HG03354 (cell line): ENCODE measurements around the gene WNK3.

ENCODE experiments used
- ATAC-seq: cut with Tn5 transposase; IDR thresholded peaks from one replicate; pipeline ENCODE4 v1.9.1; 2021; ENCODE audit warnings: mild to moderate bottlenecking; ENCODE audit not compliant: unreplicated experiment, poor library complexity, severe bottlenecking

Gene WNK3

DNA sequence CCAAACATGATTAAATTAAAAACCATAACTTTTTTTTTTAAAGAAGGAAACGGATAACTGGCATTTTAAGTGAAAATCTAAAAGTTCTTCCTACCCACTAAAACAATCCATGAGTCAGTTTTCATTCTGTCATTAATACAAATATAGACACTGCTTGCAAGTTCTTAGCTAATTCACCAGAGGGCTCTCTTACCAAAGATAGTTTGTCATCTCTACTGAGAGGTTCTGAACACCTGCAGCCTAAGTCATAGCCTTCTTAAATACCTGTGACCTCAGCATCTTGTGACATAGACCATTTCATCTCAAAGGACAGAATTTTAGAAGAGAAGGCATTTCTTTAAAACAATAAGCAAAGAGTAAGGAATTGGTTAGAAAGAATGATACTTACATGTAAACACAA lies 109.5 kb downstream of the WNK3 start:
- ATAC-seq, result no peak

GRCh38 chrX:54246866-54247265 lies 111.0 kb downstream of the WNK3 start:
- no peak for ATAC-seq

DNA sequence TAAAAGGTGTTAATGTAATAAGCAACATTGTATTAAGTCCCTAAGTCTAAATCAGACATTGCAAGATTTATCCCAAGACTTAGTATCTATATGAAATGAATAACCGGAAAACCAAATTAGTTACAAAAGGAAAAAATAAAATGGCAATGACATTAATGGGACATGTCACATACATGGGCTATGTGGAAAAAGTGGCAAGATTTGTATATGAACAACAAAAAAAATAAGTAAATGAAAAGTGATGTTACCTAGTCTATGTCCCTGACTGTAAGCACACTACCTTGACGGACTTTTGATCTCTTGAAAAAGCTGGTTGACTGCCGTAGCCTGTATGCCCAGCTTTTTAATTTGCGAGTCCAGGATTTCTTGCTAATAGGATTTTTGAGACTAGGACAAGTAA lies 119.3 kb downstream of the WNK3 start:
- no peak for ATAC-seq

GRCh38 chrX:54237014-54237413 lies 120.8 kb downstream of the WNK3 start:
- ATAC-seq, result no peak

GRCh38 chrX:54230435-54231148 lies 127.3 kb downstream of the WNK3 start:
- no peak for ATAC-seq

DNA sequence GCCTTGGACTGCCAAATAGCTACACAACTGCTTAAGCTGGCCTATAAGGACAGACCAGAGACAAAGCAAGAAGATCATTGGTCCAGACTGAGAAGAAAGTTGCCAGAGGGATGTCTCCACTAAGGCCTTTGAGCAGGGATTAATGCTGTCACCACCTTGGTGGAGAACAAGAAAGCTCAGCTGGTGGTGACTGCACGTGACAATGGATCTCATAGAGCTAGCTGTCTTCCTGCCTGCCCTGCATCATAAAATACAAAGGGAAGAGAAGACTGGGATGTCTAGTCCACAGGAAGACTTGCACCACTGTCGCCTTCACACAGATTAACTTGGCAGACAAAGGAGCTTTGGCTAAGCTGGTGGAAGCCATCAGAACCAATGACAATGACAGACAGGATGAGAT lies 134.3 kb downstream of the WNK3 start:
- ATAC-seq, result no peak

DNA sequence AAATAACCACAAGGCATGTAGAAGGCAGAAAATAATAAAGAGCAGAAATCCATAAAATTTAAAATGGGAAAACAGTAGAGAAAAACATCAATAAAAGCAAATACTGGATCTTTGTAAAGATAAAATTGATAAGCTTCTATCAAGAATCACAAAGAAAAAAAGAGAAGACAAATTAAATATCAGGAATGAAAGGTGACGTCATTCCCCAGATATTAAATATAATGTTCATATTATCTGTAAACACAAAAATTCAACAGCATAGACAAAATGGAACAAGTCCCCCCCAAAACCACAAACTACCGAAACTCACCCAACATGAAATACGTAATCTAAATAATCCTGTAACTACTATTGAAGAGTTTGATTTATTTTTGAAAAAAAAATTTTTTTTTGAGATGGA lies 144.2 kb downstream of the WNK3 start:
- ATAC-seq, result no peak

GRCh38 chrX:54208531-54208930 lies 149.3 kb downstream of the WNK3 start:
- no peak for ATAC-seq

- no peak for ATAC-seq
These were observed 159.6 kb downstream of the WNK3 start for GRCh38 chrX:54198262-54198661.

DNA sequence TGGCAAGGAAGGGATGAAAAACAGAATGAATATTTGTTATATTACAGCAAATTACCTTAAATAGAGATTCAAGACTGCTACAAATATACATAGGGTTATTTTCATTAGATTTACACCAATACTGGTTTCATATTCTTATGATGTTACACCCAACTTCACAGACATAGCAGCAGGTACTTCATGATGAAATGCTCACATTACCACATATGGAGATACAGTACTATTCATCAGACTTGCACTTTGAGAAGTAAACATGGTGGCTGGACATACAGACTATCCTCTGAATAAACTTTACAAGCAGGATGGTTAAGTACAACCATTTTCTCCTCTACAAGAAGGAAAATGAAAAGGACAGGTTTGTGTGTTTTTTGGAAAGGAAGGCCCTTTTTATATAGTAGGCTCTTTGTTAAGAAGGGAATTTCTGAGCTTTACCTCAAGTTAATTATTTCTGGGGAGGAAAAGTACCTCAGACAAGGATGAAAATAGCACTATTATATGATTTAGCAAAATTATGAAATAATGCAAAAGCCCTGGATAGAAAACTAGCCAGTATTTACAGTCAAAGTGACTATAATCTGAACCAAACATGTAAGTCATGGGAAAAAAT lies 162.8 kb downstream of the WNK3 start:
- no peak for ATAC-seq

- no peak for ATAC-seq
These were observed 164.6 kb downstream of the WNK3 start for GRCh38 chrX:54193085-54193821.

DNA sequence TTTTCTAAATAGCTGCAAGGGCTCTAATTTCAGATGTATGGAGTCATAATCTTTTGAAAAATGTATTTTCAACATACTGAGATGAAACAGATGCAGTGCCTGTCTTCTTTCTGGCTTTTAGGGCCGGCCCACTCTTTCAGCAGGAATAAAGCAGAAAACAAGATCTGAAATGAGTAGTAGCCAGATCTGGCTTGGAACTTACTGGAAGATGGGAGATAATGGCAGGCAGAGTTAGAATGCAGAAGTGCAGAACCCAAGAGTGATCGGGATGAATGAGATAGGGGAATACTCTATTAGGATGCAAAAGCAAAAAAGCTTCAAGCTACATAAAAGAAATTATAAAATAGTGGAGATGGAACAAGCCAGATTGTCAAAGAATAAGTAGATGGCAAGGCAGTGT lies 173.4 kb downstream of the WNK3 start:
- ATAC-seq, result no peak

DNA sequence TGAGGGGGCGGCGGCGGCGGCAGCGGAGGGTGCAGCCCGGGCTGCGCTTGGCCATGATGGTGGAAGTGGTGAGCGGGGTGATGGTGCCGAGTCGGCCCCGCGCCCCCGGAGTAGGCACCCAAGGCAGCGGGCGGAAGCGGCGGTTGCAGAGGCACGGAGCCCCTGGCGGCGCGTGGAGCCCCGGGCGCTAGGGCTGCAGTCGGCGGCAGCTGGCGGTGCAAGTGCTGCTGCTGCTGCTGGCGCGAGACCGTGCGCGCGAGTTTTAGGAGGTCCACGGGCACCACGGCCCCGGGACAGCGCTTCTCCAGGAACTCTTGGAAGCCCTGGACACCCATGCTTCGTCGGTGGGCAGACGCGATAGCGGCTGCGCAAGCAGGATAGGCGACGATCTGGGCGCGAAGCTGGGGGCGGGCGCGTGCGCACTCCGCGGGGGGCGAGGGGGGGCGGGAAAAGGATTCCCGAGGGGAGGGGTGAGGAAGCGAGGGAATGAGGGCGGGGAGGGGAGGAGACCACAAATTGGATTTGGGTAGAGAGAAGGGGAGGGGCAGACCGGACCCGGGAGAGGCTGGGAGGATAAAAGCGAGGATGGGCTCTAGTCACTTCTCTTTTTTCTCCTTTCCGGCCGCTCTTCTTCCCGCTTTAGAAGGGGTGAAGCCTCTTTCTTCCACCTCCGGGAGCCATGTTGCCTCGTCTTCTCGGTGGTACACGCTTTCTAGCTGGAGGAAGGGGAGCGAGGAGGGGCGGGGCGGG lies 174.8 kb downstream of the WNK3 start, which contains the start of gene FAM120C:
FAM120C (minus strand) TSS at position 391 of the 750 bp plus-strand sequence; CDS start at position 335, 56 bp downstream.
- ATAC-seq, result peak; percentile 50

DNA sequence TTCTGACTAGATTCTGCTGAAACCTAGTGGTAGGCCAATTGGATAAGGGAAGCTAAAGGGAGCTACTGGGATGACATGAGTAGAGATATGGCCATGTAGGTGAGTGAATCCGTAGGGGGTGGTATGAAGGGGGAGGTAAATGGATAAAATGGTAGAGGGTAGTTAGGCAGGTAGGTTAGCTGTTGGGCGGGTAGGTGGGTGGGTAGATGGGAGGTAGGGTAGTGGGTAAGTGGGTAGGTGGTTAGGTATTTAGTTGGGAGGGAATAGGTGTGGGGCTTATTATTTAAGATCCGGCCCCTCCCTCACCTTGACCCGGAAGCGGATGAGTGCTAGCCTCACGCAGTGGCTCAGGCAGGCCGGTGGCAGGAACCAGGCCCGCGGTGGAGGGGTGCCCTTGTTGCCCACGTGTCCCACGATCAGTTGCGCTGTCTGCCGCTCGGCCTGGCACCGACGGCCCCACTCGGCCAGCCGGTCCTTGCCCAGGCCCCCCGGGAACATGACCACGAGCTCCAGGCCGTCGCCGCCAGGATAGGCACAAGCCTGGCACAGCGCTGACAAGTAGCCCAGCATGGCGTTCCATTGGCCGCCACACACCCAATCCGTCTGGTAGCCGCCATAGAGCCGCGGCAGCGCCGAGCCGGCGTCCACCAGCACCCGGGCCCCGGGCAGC lies 175.5 kb downstream of the WNK3 start:
- ATAC-seq, result peak; percentile 71

DNA sequence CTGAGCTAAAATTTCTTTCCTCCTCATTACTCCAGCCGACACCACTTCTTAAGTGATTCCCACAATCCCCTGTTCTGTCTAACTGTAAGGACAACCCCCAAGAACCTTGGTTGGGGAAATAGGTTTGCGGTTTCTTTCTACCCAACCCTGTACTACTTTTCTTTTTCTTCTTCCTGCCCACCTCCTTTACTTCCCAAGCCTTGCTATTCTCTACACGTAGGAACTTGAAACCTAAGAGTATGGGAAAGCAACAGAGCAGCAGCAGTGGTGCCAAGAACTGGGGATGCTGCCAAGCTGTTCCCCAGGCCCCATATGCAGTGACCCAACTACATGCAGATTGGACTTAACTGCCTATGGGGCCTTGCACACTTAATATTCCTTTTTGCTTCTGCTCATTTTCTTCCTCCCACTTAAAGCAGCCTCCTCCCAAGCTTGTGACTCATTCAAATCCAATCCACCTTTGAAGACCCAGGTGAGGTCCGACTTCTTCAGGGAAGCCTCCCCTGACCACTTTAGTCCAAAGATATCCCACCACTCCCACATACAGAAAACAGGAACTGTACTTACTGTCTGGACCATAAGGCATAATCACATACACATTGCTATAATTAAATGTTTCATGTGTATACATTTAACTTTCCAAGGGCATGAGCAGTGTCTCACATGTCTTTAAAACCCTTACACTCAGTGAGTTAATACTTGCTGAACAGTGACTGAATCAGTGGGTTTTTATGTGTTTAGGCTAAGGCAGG lies 176.5 kb downstream of the WNK3 start:
- ATAC-seq, result no peak

GRCh38 chrX:54180403-54180802 lies 177.4 kb downstream of the WNK3 start:
- no peak for ATAC-seq

DNA sequence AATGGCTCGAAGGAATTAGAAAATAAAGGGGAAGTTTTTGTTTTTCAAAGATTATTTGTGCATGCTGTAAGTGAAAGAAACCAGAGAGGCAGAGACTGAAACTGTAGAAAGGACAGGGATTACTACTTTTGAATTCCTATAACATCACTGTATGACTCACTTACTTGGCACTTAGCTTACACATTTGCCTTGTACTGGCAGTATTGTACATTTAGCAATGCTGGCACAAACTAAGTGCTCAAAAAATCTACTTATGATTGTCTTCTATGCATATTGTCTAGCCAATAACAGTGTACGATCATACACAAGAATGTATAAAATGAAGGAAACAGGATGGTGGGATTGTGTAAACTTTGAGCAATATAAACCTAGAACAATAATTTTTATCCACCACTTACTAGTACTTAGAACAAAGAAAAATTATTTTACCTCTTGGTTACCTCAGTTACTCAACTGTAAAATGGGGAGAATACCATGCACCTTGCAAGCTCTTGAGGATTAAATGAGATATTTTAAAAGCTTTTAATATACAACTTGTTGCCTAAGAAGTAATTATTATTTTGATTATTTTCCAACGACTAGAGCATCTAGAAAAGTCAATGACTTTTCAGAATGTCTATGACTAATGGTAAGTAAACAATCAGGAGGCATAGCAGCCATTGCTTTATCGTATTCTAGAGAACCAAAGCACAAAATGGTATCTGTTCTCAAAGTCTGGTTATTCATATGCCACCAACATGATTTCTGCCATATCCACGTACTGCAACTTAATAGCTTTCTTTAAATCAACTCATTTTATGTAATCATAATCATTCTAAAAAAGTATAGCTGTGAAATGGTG lies 179.5 kb downstream of the WNK3 start:
- ATAC-seq, result no peak

DNA sequence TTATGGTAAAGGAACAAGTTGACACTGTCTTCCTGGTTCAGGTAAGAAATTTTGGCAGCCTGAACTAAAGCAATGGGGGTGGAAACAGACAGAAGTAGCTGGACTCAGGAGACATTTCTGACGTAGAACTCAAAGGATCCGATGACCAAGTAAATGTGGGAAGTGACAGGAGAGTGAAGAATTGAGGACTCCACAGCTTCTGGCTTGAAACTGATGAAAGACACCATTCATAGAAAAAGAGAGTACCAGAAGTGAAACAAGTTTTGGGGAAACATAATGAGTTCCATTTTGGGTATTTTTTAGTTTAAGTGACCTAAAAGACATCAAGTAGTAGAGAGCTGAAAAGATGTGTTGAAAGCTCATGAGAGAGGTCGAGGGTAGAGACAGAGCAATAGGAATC lies 180.5 kb downstream of the WNK3 start:
- ATAC-seq, result no peak
